Effector memory CD8-positive, alpha-beta T cell (primary cell): ENCODE data around the gene GPR89A.
"Not testable (repeated sequence)": the region's sequence is repeated elsewhere in the genome, so short reads cannot be mapped to it uniquely, and the experiment has no call there.

Experiments
- ATAC-seq: fragments of 150-1000 bp; cut with Tn5 transposase; replicated peaks from 2 replicates; pipeline ENCODE4 v1.10.0; 2021; ENCODE audit warnings: mild to moderate bottlenecking, moderate library complexity
- DNase-seq, 3 experiments: peaks; one replicate each; pipeline ENCODE4 v3.0.0; 2021
- H3K27ac Mint-ChIP-seq, 2 donors: one replicate each; pipeline ENCODE4 v1.8.0; 2022; ENCODE audit warnings: mild to moderate bottlenecking in 2 of 2, mixed read lengths in 2 of 2, moderate library complexity in 2 of 2
- H3K27me3 Mint-ChIP-seq, 2 donors: one replicate each; pipeline ENCODE4 v1.8.0; 2022; ENCODE audit warnings: mixed read lengths in 2 of 2
- H3K36me3 Mint-ChIP-seq: one replicate; pipeline ENCODE4 v1.8.0; 2022; ENCODE audit warnings: mild to moderate bottlenecking, moderate library complexity, mixed read lengths; ENCODE audit not compliant: insufficient read depth
- H3K4me1 Mint-ChIP-seq, 2 donors: one replicate each; pipeline ENCODE4 v1.8.0; 2022; ENCODE audit warnings: low read depth in 2 of 2, mixed read lengths in 2 of 2
- H3K4me3 Mint-ChIP-seq, 2 donors: one replicate each; pipeline ENCODE4 v1.8.0; 2022; ENCODE audit warnings: mild to moderate bottlenecking in 2 of 2, mixed read lengths in 2 of 2, moderate library complexity in 2 of 2
- H3K9me3 Mint-ChIP-seq, 2 donors: one replicate each; pipeline ENCODE4 v1.8.0; 2022; ENCODE audit warnings: mixed read lengths in 2 of 2

Gene GPR89A

GRCh38 chr1:145714524-145715111, 106.8 kb downstream of the GPR89A start:
- Mint-ChIP-seq H3K4me1 (peaks cover 27 to 29% of the 10 kb centered on the region in 2 donors), H3K36me3 (no peaks in the 10 kb centered on the region), H3K27me3 (no peaks in the 10 kb centered on the region), H3K27ac (peak overlapping the region in 1 of 2 donors; percentile 63), H3K9me3 (no peaks in the 10 kb centered on the region), H3K4me3 (no peak overlapping the region)
- no peak for DNase-seq
- no peak for ATAC-seq

- peaks cover 0 to 8% of the 10 kb centered on the region in 2 donors for H3K27me3 Mint-ChIP-seq
- peak overlapping the region; percentile 84 to 89 for H3K27ac Mint-ChIP-seq
- DNase-seq: peak in 1 of 3 experiments; percentile 8
- H3K9me3 Mint-ChIP-seq: no peaks in the 10 kb centered on the region
- ATAC-seq: peak; percentile 39
- peaks cover 42 to 50% of the 10 kb centered on the region in 2 donors for H3K4me1 Mint-ChIP-seq
- H3K36me3 Mint-ChIP-seq: no peaks in the 10 kb centered on the region
- peak overlapping the region; percentile 9 to 53 for H3K4me3 Mint-ChIP-seq
Observed at GRCh38 chr1:145716641-145717345, 109.0 kb downstream of the GPR89A start.

- Mint-ChIP-seq H3K4me1 (peaks cover 42 to 54% of the 10 kb centered on the region in 2 donors), H3K27me3 (peaks cover 0 to 11% of the 10 kb centered on the region in 2 donors), H3K27ac (peak overlapping the region; percentile 84 to 89), H3K9me3 (no peaks in the 10 kb centered on the region), H3K36me3 (no peaks in the 10 kb centered on the region), H3K4me3 (peak overlapping the region in 1 of 2 donors; percentile 53)
- ATAC-seq (no peak), DNase-seq (no peak)
Observed at GRCh38 chr1:145717833-145718232, 110.0 kb downstream of the GPR89A start.

GRCh38 chr1:145718465-145718864, 110.7 kb downstream of the GPR89A start:
- H3K36me3 Mint-ChIP-seq, ATAC-seq, H3K9me3 Mint-ChIP-seq, DNase-seq: not testable (repeated sequence)
- Mint-ChIP-seq H3K27ac (peak overlapping the region; percentile 89 to 92), H3K27me3 (peaks cover 0 to 11% of the 10 kb centered on the region in 2 donors), H3K4me1 (peaks cover 42 to 54% of the 10 kb centered on the region in 2 donors), H3K4me3 (peak overlapping the region in 1 of 2 donors; percentile 81)

- peaks cover 42 to 54% of the 10 kb centered on the region in 2 donors for H3K4me1 Mint-ChIP-seq
- ATAC-seq (peak; percentile 61), DNase-seq (peak in 1 of 3 experiments; percentile 16)
- H3K27ac Mint-ChIP-seq: peak within 1 kb of the TSS; percentile 89 to 92
- H3K27me3 Mint-ChIP-seq: peaks cover 0 to 11% of the 10 kb centered on the region in 2 donors
- no peaks in the 10 kb centered on the region for H3K9me3 Mint-ChIP-seq
- H3K4me3 Mint-ChIP-seq: peak within 1 kb of the TSS; percentile 81 to 88
- no peaks in the 10 kb centered on the region for H3K36me3 Mint-ChIP-seq
Observed at GRCh38 chr1:145719230-145720079, 111.7 kb downstream of the GPR89A start, which contains the start of gene CD160. CD160 (plus strand) TSS chr1:145719499; CDS start chr1:145728328, 8,829 bp downstream.
